HG02623 (cell line): ENCODE results near the gene SYT8.

Experiments
- ATAC-seq: cut with Tn5 transposase; IDR thresholded peaks from one replicate; pipeline ENCODE4 v1.9.1; 2021; ENCODE audit warnings: moderate library complexity; ENCODE audit not compliant: unreplicated experiment

The SYT8 gene

GRCh38 chr11:1857064-1857463, 22.3 kb downstream of the SYT8 start:
- ATAC-seq, result no peak

GRCh38 chr11:1858154-1858553, 23.4 kb downstream of the SYT8 start:
- no peak for ATAC-seq

GRCh38 chr11:1858576-1858975, 23.8 kb downstream of the SYT8 start:
- ATAC-seq, result no peak

GRCh38 chr11:1859004-1859403, 24.2 kb downstream of the SYT8 start:
- ATAC-seq, result no peak

GRCh38 chr11:1860108-1860507, 25.3 kb downstream of the SYT8 start:
- ATAC-seq, result no peak

GRCh38 chr11:1861435-1862411, 26.9 kb downstream of the SYT8 start:
- no peak for ATAC-seq

GRCh38 chr11:1862588-1863351, 28.0 kb downstream of the SYT8 start:
- ATAC-seq, result no peak

- ATAC-seq, result no peak
These were observed 28.8 kb downstream of the SYT8 start for GRCh38 chr11:1863352-1864216.

- ATAC-seq, result no peak
These were observed 29.4 kb downstream of the SYT8 start for GRCh38 chr11:1864231-1864630.

GRCh38 chr11:1864831-1865665, 30.3 kb downstream of the SYT8 start:
- no peak for ATAC-seq

- no peak for ATAC-seq
These were observed 31.4 kb downstream of the SYT8 start for GRCh38 chr11:1866226-1866625.

GRCh38 chr11:1866776-1867175, 32.0 kb downstream of the SYT8 start:
- no peak for ATAC-seq

GRCh38 chr11:1867381-1867780, 32.6 kb downstream of the SYT8 start:
- no peak for ATAC-seq

- ATAC-seq, result no peak
These were observed 33.4 kb downstream of the SYT8 start for GRCh38 chr11:1868056-1868635.

GRCh38 chr11:1868636-1869291, 34.0 kb downstream of the SYT8 start:
- no peak for ATAC-seq

- no peak for ATAC-seq
These were observed 34.9 kb downstream of the SYT8 start for GRCh38 chr11:1869427-1870325.

GRCh38 chr11:1870326-1870696, 35.5 kb downstream of the SYT8 start:
- ATAC-seq, result no peak

- no peak for ATAC-seq
These were observed 36.1 kb downstream of the SYT8 start for GRCh38 chr11:1870721-1871466.
